GM21360 (cell line): Measurements from ENCODE around the gene ID4.

Experiments used
- ATAC-seq: cut with Tn5 transposase; IDR thresholded peaks from one replicate; pipeline ENCODE4 v1.9.1; 2021; ENCODE audit warnings: mild to moderate bottlenecking, moderate library complexity; ENCODE audit not compliant: unreplicated experiment

ID4 gene

GRCh38 chr6:19855536-19855935, 18.4 kb downstream of the ID4 start:
- ATAC-seq = no peak

- no peak for ATAC-seq
Measured at GRCh38 chr6:19857139-19857538, 20.0 kb downstream of the ID4 start.

DNA sequence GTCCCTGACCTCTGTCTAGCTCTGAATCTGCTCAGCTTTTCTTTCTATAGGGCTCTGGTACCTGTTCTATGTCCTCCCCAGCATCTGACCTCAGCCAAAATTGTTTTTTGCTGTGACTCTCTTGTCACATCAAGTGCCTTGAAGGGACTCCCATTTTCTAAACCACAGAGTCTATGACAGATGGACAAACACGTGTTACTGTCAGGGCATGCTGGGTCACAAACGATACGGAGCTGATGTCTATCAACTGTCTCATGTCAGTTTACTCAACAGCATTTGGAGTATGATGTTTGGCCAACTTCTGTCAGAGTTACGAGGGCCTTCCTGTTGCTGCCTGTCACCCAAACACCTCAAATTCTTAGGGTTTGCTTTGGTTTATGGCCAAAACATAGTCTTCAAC, 20.5 kb downstream of the ID4 start:
- ATAC-seq = no peak

DNA sequence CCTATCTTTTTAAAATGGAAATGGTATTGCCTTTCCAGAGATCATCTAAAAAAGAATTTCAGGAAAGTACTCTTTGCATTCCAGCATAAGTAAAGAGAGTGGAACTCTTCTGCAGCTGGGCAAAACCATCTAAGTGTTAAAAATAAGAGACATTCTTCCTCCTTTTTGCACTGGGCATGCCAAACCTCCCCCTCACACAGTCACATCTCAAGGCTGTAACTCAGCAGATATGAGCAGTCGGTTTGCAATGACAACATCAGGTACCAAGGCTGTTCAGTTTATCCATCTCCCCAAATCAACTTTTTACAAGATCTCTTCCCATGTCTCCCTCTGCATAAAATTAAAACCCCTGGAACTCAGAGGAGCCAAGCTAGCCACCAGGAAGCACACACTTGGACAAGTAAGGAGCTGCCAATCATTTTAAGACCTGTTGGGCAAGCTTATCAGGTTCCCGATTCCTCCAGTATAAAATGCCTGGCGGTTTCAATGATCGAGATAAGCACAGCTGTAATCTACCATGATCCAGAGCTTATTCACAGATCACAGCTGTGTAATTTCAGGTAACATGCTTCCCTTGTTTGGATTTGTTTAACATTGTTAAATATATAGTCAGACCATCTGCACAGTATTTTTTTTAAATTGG, 23.2 kb downstream of the ID4 start:
- no peak for ATAC-seq

DNA sequence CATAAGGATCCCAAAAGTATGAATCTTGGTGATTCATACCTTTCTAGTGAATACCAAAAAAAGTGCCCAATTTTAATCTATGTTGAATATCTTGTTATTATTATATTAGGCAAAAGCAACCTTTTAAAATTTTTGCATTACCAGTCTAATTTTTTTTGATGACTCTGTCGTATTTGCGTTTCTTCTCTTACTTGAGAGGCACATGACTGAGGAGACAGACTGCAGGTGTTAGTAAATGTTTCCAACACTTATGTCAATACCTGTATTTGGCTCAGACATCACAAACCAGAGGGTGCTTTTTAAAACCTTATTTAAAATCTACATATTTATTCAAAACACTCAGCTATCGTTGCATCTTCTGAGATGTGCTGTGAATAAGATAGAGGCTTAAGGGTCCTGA, 27.1 kb downstream of the ID4 start:
- ATAC-seq = no peak

DNA sequence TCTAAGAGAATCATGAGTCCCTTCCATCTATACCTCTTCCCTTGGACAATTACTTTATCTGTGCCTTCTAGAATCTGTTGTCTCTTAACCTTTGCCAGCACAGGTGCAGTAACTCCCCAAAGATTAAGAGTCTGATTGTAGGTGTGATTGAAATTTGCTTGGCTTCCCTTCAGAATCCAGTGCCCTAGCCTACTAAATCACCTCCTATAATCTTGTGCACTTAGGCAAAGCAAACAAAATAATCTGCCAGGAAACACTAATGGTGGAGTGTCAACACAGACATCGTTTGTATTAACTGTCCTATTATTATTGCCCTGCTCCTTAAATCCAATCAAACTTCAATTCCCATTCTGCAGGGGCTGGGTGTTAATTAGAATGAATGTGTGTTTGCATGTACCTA, 28.0 kb downstream of the ID4 start:
- no peak for ATAC-seq

DNA sequence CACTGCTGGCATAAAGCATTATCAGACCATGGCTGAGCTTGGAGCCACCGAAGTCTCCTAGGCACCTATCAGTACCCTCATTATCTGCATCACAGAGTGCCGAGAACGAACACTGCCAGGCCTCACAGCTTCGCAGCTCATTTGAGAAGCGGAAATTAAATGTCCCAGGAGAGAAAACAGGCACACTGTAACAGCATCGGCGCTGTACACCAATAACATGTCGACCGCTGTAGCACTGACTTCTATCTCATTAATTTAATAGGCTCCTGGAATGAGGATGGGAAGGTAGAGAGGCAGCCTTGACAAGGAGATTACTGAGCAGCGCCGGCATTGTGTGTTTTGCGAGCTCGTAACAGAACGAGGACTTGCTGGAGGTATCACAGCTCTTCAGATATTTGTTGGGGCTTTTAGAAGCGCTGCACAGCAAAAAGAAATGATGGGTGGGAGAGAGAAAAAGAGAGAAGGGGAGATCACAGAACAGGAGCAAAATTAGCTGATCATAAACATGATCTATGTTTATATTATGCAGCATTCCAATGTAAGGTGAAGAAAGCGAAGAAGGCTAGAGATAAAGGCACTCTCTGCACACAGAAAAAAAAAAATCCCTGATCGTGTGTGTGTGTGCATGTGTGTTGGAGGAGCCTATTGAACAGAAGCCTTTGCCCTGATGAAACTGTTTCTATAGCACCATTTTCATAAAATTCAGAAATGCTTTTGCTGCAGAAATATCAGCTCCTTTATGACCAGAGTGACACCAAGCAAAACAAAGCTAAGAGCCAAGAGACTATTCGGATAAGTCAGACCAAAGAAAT, 29.2 kb downstream of the ID4 start:
- ATAC-seq = no peak

- no peak for ATAC-seq
Measured at GRCh38 chr6:19866985-19867627, 29.9 kb downstream of the ID4 start.

- no peak for ATAC-seq
Measured at GRCh38 chr6:19869464-19869863, 32.3 kb downstream of the ID4 start.

DNA sequence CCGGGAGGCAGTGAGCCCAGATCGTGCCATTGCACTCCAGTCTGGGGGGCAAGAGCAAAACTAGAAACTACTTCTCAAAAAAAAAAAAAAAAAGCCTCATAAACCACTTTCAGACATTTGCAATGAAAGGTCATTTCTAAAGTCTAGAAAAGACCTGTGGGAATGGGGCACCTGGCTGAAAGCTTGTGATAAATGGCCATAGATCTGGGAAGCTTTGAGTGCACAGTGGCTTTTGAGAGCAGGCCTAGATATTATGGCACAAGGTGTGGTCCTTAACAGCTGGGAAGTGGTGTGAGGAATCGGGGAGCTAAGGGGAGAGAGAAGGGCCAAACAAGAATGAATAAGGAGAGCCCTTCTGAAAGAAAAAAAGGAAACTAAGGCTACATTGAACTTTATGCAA, 33.2 kb downstream of the ID4 start:
- no peak for ATAC-seq

DNA sequence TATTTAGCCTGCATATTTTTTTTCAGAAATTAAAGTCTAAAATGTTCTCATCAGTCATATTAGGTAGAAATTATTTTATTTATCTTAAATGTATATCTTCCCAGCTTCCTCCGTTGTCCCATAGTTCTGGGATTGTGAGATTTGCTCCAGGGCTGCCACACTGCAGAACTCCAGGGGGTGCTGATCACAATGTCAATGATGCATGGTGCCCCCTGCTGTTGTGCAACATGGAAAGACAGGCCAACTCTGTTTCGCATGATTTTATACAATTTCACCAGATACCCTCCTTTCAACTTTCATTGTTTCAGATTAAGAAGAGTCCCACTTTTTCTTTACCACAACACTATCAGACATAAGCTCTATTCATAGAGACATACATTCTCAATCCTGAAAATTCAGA, 35.9 kb downstream of the ID4 start:
- no peak for ATAC-seq

GRCh38 chr6:19876672-19877071, 39.5 kb downstream of the ID4 start:
- ATAC-seq = no peak

DNA sequence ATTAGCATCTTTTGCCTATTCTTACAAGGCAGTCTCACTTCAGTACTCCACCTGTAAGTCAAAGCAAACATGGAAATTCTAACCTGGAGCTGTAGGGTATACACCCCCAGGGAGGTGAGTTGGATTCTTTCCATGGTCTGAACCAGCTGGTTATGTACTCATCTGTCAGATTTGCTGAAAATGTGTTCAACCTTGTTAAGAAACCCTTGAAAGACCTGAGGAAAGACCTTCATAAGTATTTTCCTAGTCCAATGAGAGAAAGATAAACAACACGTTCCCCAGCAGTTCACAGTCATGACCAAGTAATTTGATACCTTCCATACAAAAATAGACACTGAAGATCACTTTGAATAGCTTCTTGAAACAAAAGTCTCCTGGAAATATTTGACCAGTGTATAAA, 42.5 kb downstream of the ID4 start:
- ATAC-seq = no peak

- ATAC-seq = no peak
Measured at GRCh38 chr6:19880066-19880465, 42.9 kb downstream of the ID4 start.

DNA sequence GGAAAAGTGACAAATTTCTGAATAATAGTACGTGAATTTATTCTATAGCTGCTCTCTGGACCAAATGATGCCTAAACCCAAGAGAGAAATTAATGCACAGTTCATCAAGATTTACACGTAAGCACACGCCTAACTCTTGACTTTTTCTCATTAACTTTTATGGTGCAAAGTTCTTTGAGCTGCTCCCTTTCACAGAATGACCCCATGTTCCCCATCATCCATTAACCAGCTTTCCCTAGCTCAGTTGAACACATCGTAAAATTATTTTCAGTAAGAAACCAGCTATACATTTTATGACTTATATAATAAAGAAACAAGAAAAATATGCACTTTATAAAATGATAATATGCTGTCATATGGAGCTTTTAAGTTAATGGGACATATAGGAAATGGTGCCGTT, 54.3 kb downstream of the ID4 start:
- no peak for ATAC-seq
